IMR-90 (cell line): ENCODE measurements around the gene EGFL7. TPM values are rescaled to one million over a fixed set of nuclear protein-coding genes. Genes with fewer than 3 reads are reported as not detected.

Experiments
- ATAC-seq: fragments of 200-7000 bp; cut with Tn5 transposase; 2 replicates; pipeline ENCODE4 v1.9.1; 2020; ENCODE audit warnings: low read depth, mild to moderate bottlenecking, moderate library complexity
- BruUV-seq: library from RNA; stranded (reverse); fragments of 400-500 nt; replicated peaks from 2 replicates; lab custom pipeline; 2021; lab: Mats Ljungman, UMichigan
- CTCF ChIA-PET: fragments of 300-600 bp; formaldehyde crosslinking; extraction: SDS; loops from one replicate; lab custom pipeline; 2021; ENCODE audit warnings: antibody characterized with exemption; lab: Yijun Ruan, JAX
- POLR2A ChIA-PET: fragments of 300-600 bp; sonication (Branson Sonifier 250); formaldehyde crosslinking; loops from one replicate; lab custom pipeline; 2022; ENCODE audit warnings: antibody characterized with exemption; ENCODE audit not compliant: unreplicated experiment; lab: Charles Lee
- DNase-seq: peaks from one replicate; pipeline ENCODE4 v3.0.0; 2013
- H2AFZ ChIP-seq: replicated peaks from 2 replicates; pipeline ENCODE3; 2013; ENCODE audit warnings: low read length, mild to moderate bottlenecking; ENCODE audit not compliant: poor library complexity
- H2AK5ac ChIP-seq: 2 replicates; pipeline ENCODE4 v1.6.1; 2013; ENCODE audit warnings: low read depth, low read length, inconsistent platforms
- H2AK9ac ChIP-seq: replicated peaks from 2 replicates; pipeline ENCODE3; 2013; ENCODE audit warnings: mild to moderate bottlenecking, low read depth, low read length, moderate library complexity; ENCODE audit not compliant: poor library complexity
- H2BK120ac ChIP-seq: 2 replicates; pipeline ENCODE4 v1.6.1; 2013; ENCODE audit warnings: low read depth, low read length, inconsistent platforms
- H2BK15ac ChIP-seq: 3 replicates; pipeline ENCODE4 v1.6.1; 2013; ENCODE audit warnings: low read depth, low read length, inconsistent platforms
- H2BK20ac ChIP-seq: 2 replicates; pipeline ENCODE4 v1.6.1; 2013; ENCODE audit warnings: low read depth, mild to moderate bottlenecking, inconsistent platforms, low read length, moderate library complexity
- H2BK5ac ChIP-seq: 2 replicates; pipeline ENCODE4 v1.6.1; 2013; ENCODE audit warnings: mild to moderate bottlenecking, low read depth, low read length, inconsistent platforms; ENCODE audit not compliant: poor library complexity, severe bottlenecking
- H3K14ac ChIP-seq: replicated peaks from 2 replicates; pipeline ENCODE4 v1.6.1; 2013; ENCODE audit warnings: low read depth, low read length, inconsistent platforms
- H3K18ac ChIP-seq: 2 replicates; pipeline ENCODE4 v1.6.1; 2013; ENCODE audit warnings: low read depth, low read length, control low read depth
- H3K23ac ChIP-seq: 2 replicates; pipeline ENCODE4 v1.6.1; 2013; ENCODE audit warnings: low read depth, low read length, inconsistent platforms
- H3K27ac ChIP-seq: 2 replicates; pipeline ENCODE4 v1.5.1; 2013; ENCODE audit warnings: mild to moderate bottlenecking, control low read depth, low read length; ENCODE audit not compliant: insufficient read depth
- H3K27me3 ChIP-seq: 2 replicates; pipeline ENCODE4 v1.6.1; 2013; ENCODE audit warnings: low read length; ENCODE audit not compliant: control insufficient read depth, insufficient read depth
- H3K36me3 ChIP-seq: 2 replicates; pipeline ENCODE4 v1.6.1; 2013; ENCODE audit warnings: low read length, mixed read lengths; ENCODE audit not compliant: control insufficient read depth, insufficient read depth
- H3K4ac ChIP-seq: 2 replicates; pipeline ENCODE4 v1.6.1; 2013; ENCODE audit warnings: low read depth, low read length, inconsistent platforms
- H3K4me1 ChIP-seq: 2 replicates; pipeline ENCODE4 v1.6.1; 2013; ENCODE audit warnings: low read length, mixed read lengths; ENCODE audit not compliant: control insufficient read depth, insufficient read depth
- H3K4me2 ChIP-seq: 2 replicates; pipeline ENCODE4 v1.6.1; 2013; ENCODE audit warnings: low read depth, mild to moderate bottlenecking, control low read depth, low read length, moderate library complexity
- H3K4me3 ChIP-seq: 2 replicates; pipeline ENCODE4 v1.5.1; 2013; ENCODE audit warnings: low read depth, mild to moderate bottlenecking, control low read depth, low read length, moderate library complexity; ENCODE audit not compliant: insufficient read depth
- H3K56ac ChIP-seq: 2 replicates; pipeline ENCODE4 v1.6.1; 2013; ENCODE audit warnings: low read length, inconsistent platforms; ENCODE audit not compliant: insufficient read depth; ENCODE audit errors: extremely low read depth
- H3K79me1 ChIP-seq, 2 experiments: 2 replicates each; pipeline ENCODE4 v1.6.1; 2013; ENCODE audit warnings: low read length in 2 of 2, inconsistent platforms in 1 of 2, low read depth in 1 of 2
- H3K9ac ChIP-seq: 2 replicates; pipeline ENCODE4 v1.6.1; 2013; ENCODE audit warnings: low read depth, low read length, control low read depth
- H3K9me1 ChIP-seq: 2 replicates; pipeline ENCODE4 v1.6.1; 2013; ENCODE audit warnings: low read length, inconsistent platforms; ENCODE audit not compliant: insufficient read depth
- H3K9me3 ChIP-seq: 2 replicates; pipeline ENCODE4 v1.6.1; 2013; ENCODE audit warnings: low read length; ENCODE audit not compliant: control insufficient read depth, insufficient read depth
- H4K20me1 ChIP-seq: 2 replicates; pipeline ENCODE4 v1.6.1; 2013; ENCODE audit warnings: low read length, inconsistent platforms; ENCODE audit not compliant: insufficient read depth
- H4K5ac ChIP-seq: 2 replicates; pipeline ENCODE4 v1.6.1; 2013; ENCODE audit warnings: mild to moderate bottlenecking, low read depth, low read length, control low read depth
- H4K8ac ChIP-seq, 2 experiments: 2 replicates each; pipeline ENCODE4 v1.6.1; 2013; ENCODE audit warnings: low read depth in 2 of 2, low read length in 2 of 2, control low read depth in 1 of 2, inconsistent platforms in 1 of 2
- H4K91ac ChIP-seq: 2 replicates; pipeline ENCODE4 v1.6.1; 2013; ENCODE audit warnings: low read depth, low read length, inconsistent platforms; ENCODE audit not compliant: insufficient read depth
- BHLHE40 ChIP-seq: fragments of 150-350 bp; IDR thresholded peaks from 2 replicates; pipeline ENCODE4 v1.6.1; 2016; ENCODE audit warnings: mild to moderate bottlenecking, low read depth, low read length
- CEBPB ChIP-seq: IDR thresholded peaks from 2 replicates; pipeline ENCODE4 v1.6.1; 2012; ENCODE audit warnings: low read depth, low read length, improper control_type of control experiment
- CHD1 ChIP-seq: IDR thresholded peaks from 2 replicates; pipeline ENCODE4 v1.6.1; 2012; ENCODE audit warnings: low read depth, low read length, improper control_type of control experiment
- FOS ChIP-seq: fragments of 150-350 bp; IDR thresholded peaks from 2 replicates; pipeline ENCODE4 v1.6.1; 2016; ENCODE audit warnings: low read depth, low read length
- MAFK ChIP-seq: IDR thresholded peaks from 2 replicates; pipeline ENCODE4 v1.6.1; 2012; ENCODE audit warnings: low read depth, low read length, improper control_type of control experiment
- MAZ ChIP-seq: IDR thresholded peaks from 2 replicates; pipeline ENCODE4 v1.6.1; 2012; ENCODE audit warnings: low read depth, mild to moderate bottlenecking, low read length, improper control_type of control experiment, moderate library complexity, borderline replicate concordance
- MXI1 ChIP-seq: IDR thresholded peaks from 2 replicates; pipeline ENCODE4 v1.6.1; 2012; ENCODE audit warnings: low read depth, mild to moderate bottlenecking, low read length, moderate library complexity, borderline replicate concordance
- NFE2L2 ChIP-seq: fragments of 150-350 bp; IDR thresholded peaks from 2 replicates; pipeline ENCODE4 v1.6.1; 2016; ENCODE audit warnings: low read depth, mild to moderate bottlenecking, low read length
- POLR2A ChIP-seq: IDR thresholded peaks from 2 replicates; pipeline ENCODE4 v1.6.1; 2012; ENCODE audit warnings: mild to moderate bottlenecking, low read depth, low read length
- RCOR1 ChIP-seq: IDR thresholded peaks from 2 replicates; pipeline ENCODE4 v1.6.1; 2012; ENCODE audit warnings: mild to moderate bottlenecking, low read length, improper control_type of control experiment; ENCODE audit not compliant: insufficient replicate concordance
- SMC3 ChIP-seq: fragments of 150-350 bp; IDR thresholded peaks from 2 replicates; pipeline ENCODE4 v1.6.1; 2016; ENCODE audit warnings: low read depth, mild to moderate bottlenecking, antibody characterized with exemption, low read length, moderate library complexity
- WGBS, 2 experiments: methylation state at CpG; one replicate each; pipeline versions ENCODE4 v1.1.5 to v1.1.7; 2013; ENCODE audit warnings: missing lambda C conversion rate in 2 of 2; ENCODE audit not compliant: insufficient read length in 1 of 2; ENCODE audit errors: extremely low coverage in 2 of 2; 5-methylcytosine and 5-hydroxymethylcytosine counted together
- dilution Hi-C: fragments of 300-500 bp; cut with HindIII; formaldehyde crosslinking; loops from one replicate; pipeline ENCODE4 v1.14.3; 2018; ENCODE audit warnings: low sequenced_read_pairs; ENCODE audit not compliant: unreplicated experiment
- in situ Hi-C: fragments of 300-500 bp; cut with MboI; formaldehyde crosslinking; loops from 3 replicates; pipeline ENCODE4 v1.14.3; 2019; ENCODE audit warnings: low sequenced_read_pairs, inconsistent platforms, mixed read lengths
- intact Hi-C: fragments of 100-400 bp; cut with micrococcal nuclease; formaldehyde crosslinking; loops from 2 replicates; pipeline ENCODE4 v1.10.0; 2022
- polyA plus RNA-seq, 3 experiments: library from polyadenylated mRNA; depleted of rRNA; stranded (reverse); fragments of >200 nt; gene quantifications; 2 replicates each; pipeline ENCODE4 v1.2.3, GENCODE V29; 2012; ENCODE audit warnings: low replicate concordance in 1 of 3
- total RNA-seq: library from RNA; depleted of rRNA; stranded (reverse); fragments of >200 nt; gene quantifications from 2 replicates; pipeline ENCODE4 v1.2.3, GENCODE V29; 2012
- TF ChIP-seq, protein P1 (sequence below): fragments of 150-350 bp; IDR thresholded peaks from 2 replicates; pipeline ENCODE4 v1.6.1; 2016; ENCODE audit warnings: low read depth, mild to moderate bottlenecking, low read length, moderate library complexity, borderline replicate concordance
- TF ChIP-seq, protein P2 (sequence below): conservative IDR thresholded peaks from 2 replicates; pipeline ENCODE4 v1.5.1; 2012; ENCODE audit warnings: mild to moderate bottlenecking, low read depth, low read length, improper control_type of control experiment

EGFL7 gene
- total and polyA plus RNA-seq, 2 of the 4 experiments (the other 2 are of a cell fraction) = 2.2 to 10.4 TPM

DNA sequence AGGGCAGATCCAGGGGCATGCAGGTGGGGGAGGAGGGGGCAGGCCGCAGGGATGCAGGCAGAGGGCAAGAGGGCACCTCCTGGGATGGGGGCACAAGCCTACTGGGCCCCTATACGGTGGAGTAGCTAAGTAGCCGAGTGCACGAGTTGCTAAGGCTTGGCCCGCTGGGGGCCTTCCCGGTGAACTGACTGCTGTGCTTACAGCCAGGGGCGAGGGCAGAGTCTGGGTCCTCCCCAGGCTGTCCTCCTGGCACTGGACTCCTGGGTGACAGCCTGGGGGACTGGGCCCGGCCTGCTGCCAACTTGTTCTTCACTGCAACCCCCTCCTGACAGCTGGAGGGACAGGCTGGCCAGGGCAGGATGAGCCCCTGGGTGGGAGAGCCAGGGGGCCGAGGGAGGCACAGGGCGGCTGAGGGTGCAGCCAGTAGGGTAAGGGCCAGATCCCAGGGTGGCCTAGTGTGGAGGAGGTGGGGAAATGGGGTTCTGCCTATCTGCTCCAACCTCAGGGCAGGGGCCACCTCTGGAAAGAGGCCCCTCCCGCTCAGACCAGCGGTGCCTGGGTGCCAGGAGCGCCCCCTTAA, 1.7 kb upstream of the EGFL7 start:
- peaks cover 49% of the 10 kb centered on the region for H3K27me3 ChIP-seq
- H3K9me1 ChIP-seq = no peaks in the 10 kb centered on the region
- no peak overlapping the region for H3K14ac ChIP-seq
- no peaks in the 10 kb centered on the region for H3K36me3 ChIP-seq
- no peaks in the 10 kb centered on the region for H3K9me3 ChIP-seq
- H2BK15ac ChIP-seq = no peak overlapping the region
- no peak for TF ChIP-seq CHD1
- TF ChIP-seq, protein P1, sequence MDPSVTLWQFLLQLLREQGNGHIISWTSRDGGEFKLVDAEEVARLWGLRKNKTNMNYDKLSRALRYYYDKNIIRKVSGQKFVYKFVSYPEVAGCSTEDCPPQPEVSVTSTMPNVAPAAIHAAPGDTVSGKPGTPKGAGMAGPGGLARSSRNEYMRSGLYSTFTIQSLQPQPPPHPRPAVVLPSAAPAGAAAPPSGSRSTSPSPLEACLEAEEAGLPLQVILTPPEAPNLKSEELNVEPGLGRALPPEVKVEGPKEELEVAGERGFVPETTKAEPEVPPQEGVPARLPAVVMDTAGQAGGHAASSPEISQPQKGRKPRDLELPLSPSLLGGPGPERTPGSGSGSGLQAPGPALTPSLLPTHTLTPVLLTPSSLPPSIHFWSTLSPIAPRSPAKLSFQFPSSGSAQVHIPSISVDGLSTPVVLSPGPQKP = no peak
- no peak for TF ChIP-seq MAZ
- TF ChIP-seq RCOR1 = no peak
- no peak for TF ChIP-seq NFE2L2
- TF ChIP-seq POLR2A = no peak
- TF ChIP-seq MXI1 = no peak
- no peak for TF ChIP-seq MAFK
- TF ChIP-seq BHLHE40 = no peak
- TF ChIP-seq CEBPB = no peak
- no peak for TF ChIP-seq FOS
- TF ChIP-seq SMC3 = no peak
- TF ChIP-seq, protein P2, sequence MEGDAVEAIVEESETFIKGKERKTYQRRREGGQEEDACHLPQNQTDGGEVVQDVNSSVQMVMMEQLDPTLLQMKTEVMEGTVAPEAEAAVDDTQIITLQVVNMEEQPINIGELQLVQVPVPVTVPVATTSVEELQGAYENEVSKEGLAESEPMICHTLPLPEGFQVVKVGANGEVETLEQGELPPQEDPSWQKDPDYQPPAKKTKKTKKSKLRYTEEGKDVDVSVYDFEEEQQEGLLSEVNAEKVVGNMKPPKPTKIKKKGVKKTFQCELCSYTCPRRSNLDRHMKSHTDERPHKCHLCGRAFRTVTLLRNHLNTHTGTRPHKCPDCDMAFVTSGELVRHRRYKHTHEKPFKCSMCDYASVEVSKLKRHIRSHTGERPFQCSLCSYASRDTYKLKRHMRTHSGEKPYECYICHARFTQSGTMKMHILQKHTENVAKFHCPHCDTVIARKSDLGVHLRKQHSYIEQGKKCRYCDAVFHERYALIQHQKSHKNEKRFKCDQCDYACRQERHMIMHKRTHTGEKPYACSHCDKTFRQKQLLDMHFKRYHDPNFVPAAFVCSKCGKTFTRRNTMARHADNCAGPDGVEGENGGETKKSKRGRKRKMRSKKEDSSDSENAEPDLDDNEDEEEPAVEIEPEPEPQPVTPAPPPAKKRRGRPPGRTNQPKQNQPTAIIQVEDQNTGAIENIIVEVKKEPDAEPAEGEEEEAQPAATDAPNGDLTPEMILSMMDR = no peak
- no peak overlapping the region for H3K4ac ChIP-seq
- H2AFZ ChIP-seq = no peak overlapping the region
- no peak overlapping the region for H3K18ac ChIP-seq
- no peak overlapping the region for H3K27ac ChIP-seq
- H3K9ac ChIP-seq = no peak overlapping the region
- BruUV-seq = no TSS peak
- H2BK120ac ChIP-seq = no peak overlapping the region
- H3K23ac ChIP-seq = no peak overlapping the region
- H4K20me1 ChIP-seq = no peaks in the 10 kb centered on the region
- WGBS, 2 experiments = 73% methylated on average over 6 of the region's 13 CpGs; no CpG with 5 or more reads in 1 of the 2 experiments
- POLR2A ChIA-PET = interaction anchor here (0.6 kb wide), 1 partner anchor 47 kb away, joined by 5 read pairs; no protein-coding TSS in a partner anchor
- H2AK9ac ChIP-seq = no peak overlapping the region
- H4K91ac ChIP-seq = no peak overlapping the region
- DNase-seq (no peak), ATAC-seq (no peak)
- no peak overlapping the region for H4K5ac ChIP-seq
- H3K79me1 ChIP-seq = no peaks in the 10 kb centered on the region
- H4K8ac ChIP-seq = no peak overlapping the region
- peaks cover 4% of the 10 kb centered on the region; the same call in 1 of the 2 replicates for H3K4me1 ChIP-seq
- H3K4me3 ChIP-seq = no peak overlapping the region
- in situ Hi-C loops = no loop called here
- H3K56ac ChIP-seq = no peak overlapping the region
- H3K4me2 ChIP-seq = no peak overlapping the region
- CTCF ChIA-PET = no interaction called here
- dilution Hi-C loops = no loop called here
- H2BK20ac ChIP-seq = no peak overlapping the region
- no peak overlapping the region for H2AK5ac ChIP-seq
- no peak overlapping the region for H2BK5ac ChIP-seq
- intact Hi-C loops = no loop called here
